BJ (cell line): ENCODE measurements around the gene GALNT7. TPM values are rescaled to one million over a fixed set of nuclear protein-coding genes. Genes with fewer than 3 reads are reported as not detected.

Experiments used
- CTCF ChIA-PET: fragments of 350-600 bp; formaldehyde crosslinking; extraction: SDS; loops from one replicate; lab custom pipeline; 2021; ENCODE audit warnings: antibody characterized with exemption, inconsistent platforms; lab: Yijun Ruan, JAX
- POLR2A ChIA-PET: fragments of 300-600 bp; sonication (Branson Sonifier 250); formaldehyde crosslinking; extraction: SDS; loops from one replicate; lab custom pipeline; 2021; ENCODE audit warnings: antibody characterized with exemption; lab: Charles Lee
- DNase-seq: peaks from one replicate; pipeline ENCODE4 v3.0.0-alpha.2; 2011; ENCODE audit warnings: low read depth
- H3K27me3 ChIP-seq: 2 replicates; pipeline ENCODE4 v1.6.0; 2011; ENCODE audit warnings: low read length; ENCODE audit not compliant: control insufficient read depth, insufficient read depth
- H3K36me3 ChIP-seq: 2 replicates; pipeline ENCODE4 v1.5.1; 2011; ENCODE audit warnings: low read length; ENCODE audit not compliant: control insufficient read depth, insufficient read depth
- H3K4me3 ChIP-seq: 2 replicates; pipeline ENCODE4 v1.5.1; 2011; ENCODE audit warnings: low read depth, mild to moderate bottlenecking, control low read depth, low read length
- polyA plus RNA-seq: library from polyadenylated mRNA; depleted of rRNA; stranded (reverse); fragments of >200 nt; gene quantifications from 2 replicates; pipeline ENCODE4 v1.2.3, GENCODE V29; 2011
- TF ChIP-seq, protein P1 (sequence below): IDR thresholded peaks from 2 replicates; pipeline ENCODE4 v1.5.1; 2011; ENCODE audit warnings: low read depth, mild to moderate bottlenecking, control low read depth, inconsistent platforms, low read length, moderate library complexity; ENCODE audit not compliant: insufficient read depth

Gene GALNT7
- polyA plus RNA-seq, 1 experiment, result 6.3 TPM

- ChIA-PET CTCF (no interaction called here), POLR2A (no interaction called here)
- no peaks in the 10 kb centered on the region for H3K27me3 ChIP-seq
These were observed 17.4 kb downstream of the GALNT7 start for GRCh38 chr4:173185847-173186510.

GRCh38 chr4:173187732-173188131, 19.1 kb downstream of the GALNT7 start:
- Histone ChIP-seq H3K4me3 (no peak overlapping the region), H3K36me3 (no peaks in the 10 kb centered on the region), H3K27me3 (no peaks in the 10 kb centered on the region)
- no peak for DNase-seq
- TF ChIP-seq, protein P1, sequence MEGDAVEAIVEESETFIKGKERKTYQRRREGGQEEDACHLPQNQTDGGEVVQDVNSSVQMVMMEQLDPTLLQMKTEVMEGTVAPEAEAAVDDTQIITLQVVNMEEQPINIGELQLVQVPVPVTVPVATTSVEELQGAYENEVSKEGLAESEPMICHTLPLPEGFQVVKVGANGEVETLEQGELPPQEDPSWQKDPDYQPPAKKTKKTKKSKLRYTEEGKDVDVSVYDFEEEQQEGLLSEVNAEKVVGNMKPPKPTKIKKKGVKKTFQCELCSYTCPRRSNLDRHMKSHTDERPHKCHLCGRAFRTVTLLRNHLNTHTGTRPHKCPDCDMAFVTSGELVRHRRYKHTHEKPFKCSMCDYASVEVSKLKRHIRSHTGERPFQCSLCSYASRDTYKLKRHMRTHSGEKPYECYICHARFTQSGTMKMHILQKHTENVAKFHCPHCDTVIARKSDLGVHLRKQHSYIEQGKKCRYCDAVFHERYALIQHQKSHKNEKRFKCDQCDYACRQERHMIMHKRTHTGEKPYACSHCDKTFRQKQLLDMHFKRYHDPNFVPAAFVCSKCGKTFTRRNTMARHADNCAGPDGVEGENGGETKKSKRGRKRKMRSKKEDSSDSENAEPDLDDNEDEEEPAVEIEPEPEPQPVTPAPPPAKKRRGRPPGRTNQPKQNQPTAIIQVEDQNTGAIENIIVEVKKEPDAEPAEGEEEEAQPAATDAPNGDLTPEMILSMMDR, result no peak
- POLR2A ChIA-PET, result no interaction called here
- CTCF ChIA-PET, result no interaction called here

More at GRCh38 chr4:173185847-173186510, 17.4 kb downstream of the GALNT7 start:
- no peak for DNase-seq
- H3K36me3 ChIP-seq, result no peaks in the 10 kb centered on the region
- TF ChIP-seq, protein P1, result no peak
- H3K4me3 ChIP-seq, result no peak overlapping the region

DNA sequence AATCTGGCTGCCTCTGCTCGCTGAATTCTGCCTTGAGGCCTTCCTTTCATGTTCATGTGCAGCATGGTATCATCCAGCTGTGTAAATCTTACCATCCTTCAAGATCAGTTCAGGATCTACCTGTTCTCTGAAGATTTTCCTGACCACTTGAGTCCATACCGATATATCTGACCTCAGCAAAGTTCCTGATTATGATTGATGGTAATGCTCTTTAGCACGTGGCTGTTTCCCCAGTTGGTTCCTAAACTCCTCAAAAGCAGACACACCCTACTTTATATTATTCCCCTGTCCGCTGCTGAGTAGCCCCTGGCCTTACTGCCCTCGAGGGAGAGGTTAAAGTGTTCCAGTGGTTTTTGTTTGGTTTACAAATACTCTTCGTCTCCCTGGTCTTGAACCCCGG, 20.0 kb downstream of the GALNT7 start:
- ChIA-PET POLR2A (no interaction called here), CTCF (no interaction called here)
- DNase-seq, result no peak
- Histone ChIP-seq H3K27me3 (no peaks in the 10 kb centered on the region), H3K36me3 (no peaks in the 10 kb centered on the region), H3K4me3 (no peak overlapping the region)
- TF ChIP-seq, protein P1, result no peak

DNA sequence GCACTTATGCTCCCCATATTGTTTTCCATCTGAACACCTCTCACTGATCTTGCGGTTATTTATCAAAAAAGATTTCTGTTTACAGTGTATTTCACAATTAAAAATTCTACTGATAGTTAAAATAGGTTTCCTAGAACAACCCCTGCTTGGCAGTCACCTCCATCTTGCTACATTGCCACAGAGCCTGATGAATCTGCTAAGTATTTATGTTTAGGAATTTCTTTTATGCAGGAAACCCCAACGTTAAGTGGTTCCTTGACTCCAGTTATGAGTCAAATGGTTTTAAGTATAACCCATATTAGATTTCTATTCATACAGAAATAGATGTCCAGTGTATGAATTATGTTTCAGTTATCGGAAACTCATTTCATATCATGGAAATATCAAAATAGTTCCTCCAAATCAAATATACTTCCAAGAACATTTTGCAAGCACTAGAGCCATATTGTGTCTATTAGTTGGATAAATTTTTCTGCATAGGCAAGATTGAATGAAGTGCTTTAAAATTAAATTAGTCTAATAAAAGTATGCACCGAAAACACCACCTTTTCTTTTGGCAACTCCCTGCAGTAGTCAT, 20.6 kb downstream of the GALNT7 start:
- Histone ChIP-seq H3K4me3 (no peak overlapping the region), H3K27me3 (no peaks in the 10 kb centered on the region), H3K36me3 (no peaks in the 10 kb centered on the region)
- TF ChIP-seq, protein P1, result no peak
- POLR2A ChIA-PET, result no interaction called here
- no peak for DNase-seq
- CTCF ChIA-PET, result no interaction called here

DNA sequence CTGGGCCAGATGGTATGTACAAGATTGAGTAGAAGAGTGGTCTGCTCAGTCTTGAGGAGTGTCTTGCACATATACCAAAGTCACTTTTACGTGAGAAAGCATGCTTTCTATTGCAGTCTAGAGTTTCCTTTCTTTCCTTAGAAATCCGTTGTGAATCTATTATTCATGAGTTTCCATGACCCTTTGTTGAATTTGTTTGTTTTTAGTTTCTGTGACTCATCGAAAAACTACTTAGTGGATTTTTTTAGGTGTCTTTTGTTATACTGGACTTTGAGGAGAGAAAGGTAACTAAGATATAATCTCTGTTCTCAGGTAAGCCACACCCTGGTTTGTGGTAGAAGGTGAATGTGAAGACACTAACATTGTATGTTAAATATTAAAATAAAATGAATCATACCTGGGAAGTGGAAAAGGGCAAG, 23.0 kb downstream of the GALNT7 start:
- CTCF ChIA-PET, result no interaction called here

More for the DNA sequence above, 23.0 kb downstream of the GALNT7 start:
- Histone ChIP-seq H3K36me3 (no peaks in the 10 kb centered on the region), H3K4me3 (no peak overlapping the region), H3K27me3 (no peaks in the 10 kb centered on the region)
- DNase-seq, result no peak
- POLR2A ChIA-PET, result no interaction called here
- TF ChIP-seq, protein P1, result no peak
